Measurements from ENCODE around the gene IL20RA.

IL20RA gene

DNA sequence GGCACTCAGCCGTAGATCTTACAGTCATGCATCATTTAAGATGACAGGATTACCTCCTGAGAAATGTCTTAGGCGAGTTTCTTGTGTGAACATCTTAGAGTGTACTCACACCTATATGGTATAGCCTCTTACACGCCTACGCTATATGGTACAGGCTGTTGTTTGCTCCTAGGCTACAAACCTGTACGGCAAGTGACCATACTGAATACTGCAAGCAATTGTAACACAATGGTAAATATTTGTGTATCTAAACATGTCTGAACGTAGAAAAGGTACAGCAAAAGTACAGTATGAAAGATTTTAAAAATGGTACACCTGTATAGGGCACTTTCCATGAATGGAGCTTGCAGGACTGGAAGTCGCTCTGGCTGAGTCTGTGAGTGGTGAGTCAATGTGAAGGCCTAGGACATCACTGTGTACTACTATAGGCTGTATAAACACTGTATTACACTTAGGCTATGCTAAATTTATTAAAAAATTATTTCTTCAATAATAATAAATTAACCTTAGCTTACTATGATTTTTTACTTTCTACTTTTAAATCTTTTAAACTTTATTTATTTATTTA, 541 bp upstream of the IL20RA start:
- DNase-seq = no peak

- peak in 1 of 2 donors; percentile 15 for DNase-seq
Measured at GRCh38 chr6:137043710-137044365, 927 bp downstream of the IL20RA start.

- no peak for DNase-seq
Measured at GRCh38 chr6:137040393-137040792, 4.4 kb downstream of the IL20RA start.

GRCh38 chr6:137039010-137039409, 5.8 kb downstream of the IL20RA start:
- no peak for DNase-seq

- DNase-seq = no peak
Measured at GRCh38 chr6:137036566-137037300, 8.0 kb downstream of the IL20RA start.

GRCh38 chr6:137033828-137034227, 10.9 kb downstream of the IL20RA start:
- peak; percentile 64 to 76 for DNase-seq

DNA sequence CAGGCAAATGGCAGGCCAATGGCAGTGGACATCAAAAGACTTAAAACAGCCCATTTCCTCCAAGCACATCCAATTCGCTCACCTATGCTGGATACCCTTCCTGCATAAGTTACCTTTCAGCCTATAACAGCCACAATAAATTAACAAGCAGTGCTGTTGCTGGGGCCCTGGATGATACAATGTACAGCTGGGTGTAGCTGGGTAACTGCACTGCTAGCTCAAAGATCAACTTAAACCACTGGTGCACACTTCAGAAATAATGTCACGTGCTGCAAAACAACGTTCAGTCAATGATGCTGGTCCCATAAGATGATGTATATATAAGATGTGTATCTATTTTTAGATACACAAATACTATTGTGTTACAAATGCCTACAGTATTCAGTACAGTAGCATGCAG, 13.6 kb downstream of the IL20RA start:
- no peak for DNase-seq

DNA sequence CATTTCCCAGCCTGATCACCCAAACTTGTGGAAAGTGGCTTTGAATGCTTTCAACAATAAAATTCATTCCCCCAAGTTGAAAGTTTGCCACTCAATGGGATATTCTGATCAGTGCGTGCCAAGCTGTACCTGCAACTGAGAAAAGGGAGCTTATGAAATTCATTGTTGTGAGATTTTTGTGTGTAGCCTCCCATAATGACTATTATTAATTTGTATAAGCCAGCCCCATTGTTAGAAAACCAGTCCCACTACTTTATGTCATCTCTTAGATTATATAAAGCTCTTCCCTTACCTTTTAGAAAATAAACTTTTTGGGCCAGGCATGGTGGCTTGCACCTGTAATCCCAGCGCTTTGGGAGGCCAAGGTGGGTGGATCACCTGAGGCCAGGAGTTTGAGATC, 15.9 kb downstream of the IL20RA start:
- no peak for DNase-seq

DNA sequence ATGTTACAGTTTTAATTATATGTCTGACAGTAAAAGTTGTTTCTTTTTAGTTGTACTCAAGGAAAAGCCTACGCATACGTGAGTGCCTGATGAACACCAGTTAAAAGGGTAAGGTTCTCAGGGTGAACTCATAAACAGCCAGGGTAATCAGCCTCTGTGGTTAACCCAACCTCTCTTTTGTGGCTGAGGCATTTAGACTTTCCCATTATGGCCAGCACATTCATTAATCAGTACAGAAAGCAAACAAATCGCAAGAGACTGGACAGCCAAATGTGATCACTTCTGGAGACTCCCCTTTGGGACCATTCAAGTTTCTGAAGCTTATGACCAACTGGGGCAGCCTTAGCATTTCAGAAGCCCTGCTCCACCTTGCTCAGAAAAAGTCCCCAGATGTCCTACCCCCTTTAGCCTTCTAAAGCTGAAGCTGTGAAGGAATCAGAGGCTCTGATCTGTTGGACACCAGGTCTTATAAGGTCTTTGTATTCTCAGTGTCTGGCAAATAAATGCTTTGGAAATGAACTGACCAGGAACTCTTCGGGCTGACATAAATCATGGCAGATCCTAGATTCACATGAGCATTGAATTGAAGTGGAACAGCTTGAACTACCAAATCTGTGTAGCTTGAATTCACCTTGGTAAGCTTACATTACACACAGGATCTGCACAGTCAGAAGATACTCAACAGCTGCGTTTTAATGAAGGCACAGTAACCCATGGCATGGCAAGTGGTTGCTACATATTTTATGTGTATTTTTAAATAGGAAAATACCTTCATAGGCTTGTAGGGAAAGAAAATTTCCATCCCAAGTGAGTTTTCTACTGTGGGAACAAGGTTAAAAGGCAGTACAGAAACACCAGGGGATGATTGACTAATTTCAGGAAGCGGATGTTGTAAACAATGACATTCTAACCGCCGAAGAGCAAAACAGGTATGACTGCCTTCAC, 18.7 kb downstream of the IL20RA start:
- peak in 1 of 2 donors; percentile 7 for DNase-seq

GRCh38 chr6:137024237-137024990, 20.4 kb downstream of the IL20RA start:
- no peak for DNase-seq

GRCh38 chr6:137020776-137021175, 24.0 kb downstream of the IL20RA start:
- DNase-seq = no peak

DNA sequence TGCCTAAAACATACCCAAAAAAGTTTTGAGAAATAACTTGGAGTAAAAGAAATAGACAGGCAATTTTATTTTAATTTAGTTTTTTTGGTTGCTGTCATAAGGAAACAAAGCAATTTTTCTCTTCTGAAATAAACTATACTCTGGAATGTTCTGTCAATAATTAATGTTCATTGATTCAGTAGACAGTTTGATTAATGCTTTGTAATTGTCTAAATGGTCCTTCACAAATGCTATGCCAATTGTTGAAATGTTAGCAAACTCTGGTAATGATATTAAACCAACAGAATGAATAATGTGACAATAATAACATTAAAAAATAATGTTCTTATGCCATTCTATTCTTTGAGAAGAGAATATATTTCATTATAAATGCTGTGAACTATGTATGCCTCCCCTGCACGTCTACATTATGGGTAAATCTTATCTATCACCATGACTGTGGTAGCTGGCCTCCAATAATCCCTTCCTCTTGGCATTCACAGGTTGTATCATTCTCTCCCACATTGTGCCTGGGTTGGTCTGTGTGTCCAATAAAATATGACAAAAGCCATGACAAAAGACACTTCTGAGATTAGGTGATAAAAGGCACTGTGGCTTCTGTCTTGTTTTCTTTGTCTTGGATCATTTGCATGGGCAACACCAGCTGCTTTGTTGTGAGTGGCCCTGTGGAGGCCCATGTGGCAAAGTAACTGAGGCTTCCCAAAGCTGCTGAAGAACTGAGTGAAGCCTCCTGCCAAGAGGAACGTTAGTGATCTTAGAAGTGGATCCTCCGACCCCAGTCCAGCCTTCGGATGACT, 25.1 kb downstream of the IL20RA start:
- DNase-seq = no peak

DNA sequence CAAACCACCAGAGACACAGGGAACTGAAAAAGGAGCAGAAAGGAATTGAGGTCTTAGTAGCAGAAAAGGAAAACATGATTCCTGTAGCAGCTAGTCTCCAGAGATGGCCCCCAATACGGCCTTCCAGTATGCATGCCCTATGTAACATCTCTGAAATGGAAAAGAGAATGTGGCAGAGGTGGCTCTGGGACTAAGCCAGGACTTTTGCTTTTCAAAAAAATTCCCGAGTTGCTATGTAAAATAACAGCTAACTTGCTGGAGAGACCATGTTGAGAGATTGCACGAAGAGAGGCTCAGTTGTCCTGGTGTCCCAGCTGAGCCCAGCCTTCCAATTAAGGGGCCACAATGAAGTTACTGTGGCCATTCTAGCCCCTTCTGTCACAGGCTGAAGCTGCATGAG, 27.7 kb downstream of the IL20RA start:
- no peak for DNase-seq

GRCh38 chr6:137016356-137016755, 28.4 kb downstream of the IL20RA start:
- DNase-seq = no peak

DNA sequence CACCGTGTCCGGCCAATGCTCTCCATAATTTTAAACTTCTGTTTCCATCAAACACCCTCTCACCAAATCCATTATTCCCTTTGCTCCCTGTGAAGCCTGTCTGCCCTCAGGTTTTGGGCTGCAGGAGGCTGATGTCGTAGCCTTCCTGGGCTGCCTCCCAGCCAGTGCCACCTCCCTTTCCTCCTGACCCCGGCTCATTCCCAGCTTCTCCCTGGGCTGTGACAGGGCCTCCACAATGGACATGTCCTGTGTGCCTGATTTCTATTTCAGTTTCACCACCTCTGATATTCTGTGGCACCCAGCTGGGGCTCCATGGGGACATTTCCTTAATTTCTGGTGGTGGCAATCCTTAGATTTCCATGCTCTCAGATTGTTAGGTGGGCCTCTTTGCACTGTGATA, 28.8 kb downstream of the IL20RA start:
- no peak for DNase-seq

DNA sequence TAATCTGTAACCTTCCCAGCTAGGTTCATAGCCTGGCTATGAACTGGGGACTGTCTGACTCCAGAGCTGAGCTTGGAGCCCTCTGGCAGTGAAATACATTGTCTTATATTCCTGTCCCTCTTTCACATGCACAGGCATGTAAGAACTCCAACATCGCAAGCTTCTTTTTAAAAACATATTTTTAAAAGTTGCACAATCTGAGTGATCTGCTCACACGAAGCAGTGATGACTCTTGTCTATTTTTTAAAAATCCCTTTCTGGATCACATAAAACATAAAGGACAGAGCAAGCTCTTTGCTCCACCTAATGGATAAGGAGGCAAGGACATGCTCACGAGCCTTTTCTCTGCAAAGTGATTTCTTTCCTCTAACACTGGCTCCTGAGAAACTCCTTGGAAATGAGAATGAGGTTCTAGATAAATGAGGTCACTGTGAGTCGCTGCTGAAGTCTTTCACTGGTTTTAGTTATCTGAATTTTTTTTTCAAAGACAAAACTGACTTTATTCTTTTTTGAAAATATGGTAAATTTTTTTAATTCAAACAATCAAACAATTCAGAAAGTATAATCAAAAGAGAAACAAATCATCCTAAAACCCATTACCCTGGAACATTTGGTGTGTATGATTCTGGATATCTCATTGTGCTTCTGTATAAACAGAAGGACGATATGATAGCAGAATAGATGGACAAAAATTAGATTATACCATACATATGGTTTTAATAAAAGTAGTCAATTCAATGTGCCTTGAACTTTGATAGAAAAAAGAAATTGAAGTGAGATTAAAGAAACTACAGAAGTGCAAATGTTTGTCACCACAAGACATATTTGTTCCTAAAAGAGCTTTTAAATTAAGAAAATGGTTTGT, 30.8 kb downstream of the IL20RA start:
- DNase-seq = no peak

DNA sequence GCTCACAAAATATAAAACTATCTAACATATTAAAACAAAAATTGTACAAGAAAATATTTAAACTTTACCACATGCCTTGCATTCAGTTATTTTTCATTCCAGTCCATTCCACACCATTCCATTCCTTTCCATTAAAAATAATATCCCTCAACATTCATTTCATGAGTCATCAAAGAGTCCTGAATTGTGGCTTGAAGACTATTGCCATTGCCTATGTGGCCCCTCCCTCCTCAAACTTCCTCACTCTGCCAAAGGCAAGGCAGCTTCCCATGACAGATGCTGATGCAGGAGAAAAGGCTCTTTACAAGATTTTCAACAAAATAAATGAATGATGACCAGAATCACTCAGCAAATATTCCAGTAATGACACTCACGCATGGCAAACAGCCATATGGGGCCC, 31.7 kb downstream of the IL20RA start:
- no peak for DNase-seq

DNA sequence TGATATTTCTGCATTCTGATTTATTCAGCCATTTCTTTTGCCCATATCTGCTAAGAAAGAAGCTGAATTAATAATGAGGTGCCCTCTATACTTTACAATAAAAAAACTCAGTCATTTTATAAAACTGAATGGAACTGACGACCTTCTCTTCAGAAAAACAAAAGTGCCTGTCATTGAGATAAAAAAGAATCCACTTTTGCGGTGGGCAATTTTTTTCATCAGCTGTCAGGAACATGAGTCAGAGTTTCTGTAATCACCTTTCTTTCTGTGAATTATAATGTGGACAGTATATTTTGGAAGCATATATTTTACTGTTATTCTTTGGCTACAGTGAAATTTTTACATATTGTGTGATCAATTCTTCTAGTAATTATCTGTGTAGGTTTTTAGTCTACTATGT, 33.4 kb downstream of the IL20RA start:
- DNase-seq = no peak

GRCh38 chr6:137010128-137010718, 34.5 kb downstream of the IL20RA start:
- DNase-seq = no peak

DNA sequence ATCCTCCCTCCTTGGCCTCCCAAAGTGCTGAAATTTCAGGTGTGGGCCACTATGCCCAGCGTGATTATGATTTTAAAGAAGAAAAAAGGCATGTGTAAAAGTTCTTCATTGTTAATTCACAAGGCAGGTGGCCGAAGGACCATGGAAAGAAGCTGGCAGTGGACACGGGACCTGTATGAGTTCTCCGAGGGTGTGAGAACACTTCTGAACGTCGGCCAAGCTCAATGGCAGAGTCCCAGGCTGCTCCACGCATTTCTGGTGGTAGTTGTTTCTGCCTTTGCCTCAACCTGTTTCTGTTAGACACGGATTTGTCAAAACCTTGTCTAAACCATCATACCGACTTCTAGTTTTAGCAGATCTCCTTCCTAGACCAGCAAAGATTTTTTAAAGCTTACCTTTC, 36.6 kb downstream of the IL20RA start:
- DNase-seq = no peak
